K562 (cell line): Measurements from ENCODE around the gene ASB10. TPM values are rescaled to one million over a fixed set of nuclear protein-coding genes. Genes with fewer than 3 reads are reported as not detected.

Experiments
- ELF2 ChIP-seq: fragments of 250-450 bp; sonication (Bioruptor Pico); IDR thresholded peaks from 2 replicates; pipeline ENCODE4 v1.5.0; 2021; ENCODE audit warnings: mild to moderate bottlenecking
- KDM1A ChIP-seq, 2 experiments: fragments of 450-650 bp; IDR thresholded peaks; 2 replicates each; pipeline ENCODE4 v1.6.1; 2016; ENCODE audit warnings: mild to moderate bottlenecking in 2 of 2
- MBD2 ChIP-seq: sonication (generic); IDR thresholded peaks from 2 replicates; pipeline ENCODE4 v1.6.1; 2016; ENCODE audit warnings: low read depth, borderline replicate concordance
- MTA3 ChIP-seq: fragments of 450-650 bp; formaldehyde crosslinking; IDR thresholded peaks from 2 replicates; pipeline ENCODE4 v1.6.1; 2017; ENCODE audit warnings: mild to moderate bottlenecking, borderline replicate concordance
- TAF1 ChIP-seq: IDR thresholded peaks from 2 replicates; pipeline ENCODE4 v1.6.1; 2011; ENCODE audit warnings: mild to moderate bottlenecking, low read length, moderate library complexity; ENCODE audit not compliant: insufficient read depth, control insufficient read depth, severe bottlenecking; ENCODE audit errors: extremely low read depth
- TAF9B ChIP-seq: fragments of 450-650 bp; IDR thresholded peaks from 2 replicates; pipeline ENCODE4 v1.6.1; 2018; ENCODE audit warnings: mild to moderate bottlenecking; ENCODE audit not compliant: partially characterized antibody
- TOE1 ChIP-seq, 2 experiments: fragments of 450-650 bp in 1 of 2; sonication (generic) in 1 of 2; formaldehyde crosslinking in 1 of 2; IDR thresholded peaks; 2 replicates each; pipeline versions ENCODE4 v1.7.1 to v1.8.0; 2016 to 2022; ENCODE audit warnings: borderline replicate concordance in 2 of 2, mild to moderate bottlenecking in 2 of 2, antibody characterized with exemption in 1 of 2, inconsistent platforms in 1 of 2, low read depth in 1 of 2, missing genetic modification reagents in 1 of 2, moderate library complexity in 1 of 2
- ZBTB11 ChIP-seq, 3 experiments: fragments of 200-800 bp in 1 of 3; fragments of 250-450 bp in 1 of 3; fragments of 450-650 bp in 1 of 3; sonication (Bioruptor Pico) in 1 of 3; sonication (Bioruptor generic) in 1 of 3; formaldehyde crosslinking in 1 of 3; IDR thresholded peaks; 2 replicates each; pipeline versions ENCODE4 v1.6.1 to v1.8.0; 2016 to 2022; ENCODE audit warnings: mild to moderate bottlenecking in 2 of 3, missing genetic modification characterization in 2 of 3, missing compliant biosample characterization in 1 of 3, moderate library complexity in 1 of 3
- ZNF79 ChIP-seq: fragments of 250-450 bp; sonication (Bioruptor Pico); IDR thresholded peaks from 2 replicates; pipeline ENCODE4 v1.4.0; 2020; ENCODE audit warnings: low read depth, mild to moderate bottlenecking, moderate library complexity
- polyA plus RNA-seq, 8 experiments: library from polyadenylated mRNA; depleted of rRNA in 4 of 8; stranded (reverse) in 5 of 8; unstranded in 3 of 8; fragments of >200 nt; fragmentation: Nextera tagmentation in 2 of 8; fragmentation: Illumina TruSeq in 1 of 8; extraction: Ambion mirVana in 2 of 8; extraction: Trizol in 1 of 8; gene quantifications; 2 replicates each; pipeline versions ENCODE4 v1.2.1 to v1.2.3, GENCODE V29; 2011 to 2014; ENCODE audit warnings: inconsistent platforms in 1 of 8, missing spikeins in 1 of 8
- total RNA-seq, 7 experiments: library from RNA; depleted of rRNA in 6 of 7; stranded (reverse); fragments of >200 nt in 6 of 7; fragmentation: Illumina TruSeq in 2 of 7; extraction: Trizol in 2 of 7; gene quantifications; 2 replicates each; pipeline versions ENCODE4 v1.2.1 to v1.2.3, GENCODE V29; 2011 to 2021; ENCODE audit warnings: low replicate concordance in 1 of 7
- TF ChIP-seq, protein P1 (sequence below): fragments of 250-450 bp; sonication (Bioruptor Pico); IDR thresholded peaks from 2 replicates; pipeline ENCODE4 v1.5.0; 2021

Gene ASB10
- total and polyA plus RNA-seq, 9 of the 15 experiments (the other 6 are each of a cell fraction or from before 2014, with no cell fraction given), result not detected

DNA sequence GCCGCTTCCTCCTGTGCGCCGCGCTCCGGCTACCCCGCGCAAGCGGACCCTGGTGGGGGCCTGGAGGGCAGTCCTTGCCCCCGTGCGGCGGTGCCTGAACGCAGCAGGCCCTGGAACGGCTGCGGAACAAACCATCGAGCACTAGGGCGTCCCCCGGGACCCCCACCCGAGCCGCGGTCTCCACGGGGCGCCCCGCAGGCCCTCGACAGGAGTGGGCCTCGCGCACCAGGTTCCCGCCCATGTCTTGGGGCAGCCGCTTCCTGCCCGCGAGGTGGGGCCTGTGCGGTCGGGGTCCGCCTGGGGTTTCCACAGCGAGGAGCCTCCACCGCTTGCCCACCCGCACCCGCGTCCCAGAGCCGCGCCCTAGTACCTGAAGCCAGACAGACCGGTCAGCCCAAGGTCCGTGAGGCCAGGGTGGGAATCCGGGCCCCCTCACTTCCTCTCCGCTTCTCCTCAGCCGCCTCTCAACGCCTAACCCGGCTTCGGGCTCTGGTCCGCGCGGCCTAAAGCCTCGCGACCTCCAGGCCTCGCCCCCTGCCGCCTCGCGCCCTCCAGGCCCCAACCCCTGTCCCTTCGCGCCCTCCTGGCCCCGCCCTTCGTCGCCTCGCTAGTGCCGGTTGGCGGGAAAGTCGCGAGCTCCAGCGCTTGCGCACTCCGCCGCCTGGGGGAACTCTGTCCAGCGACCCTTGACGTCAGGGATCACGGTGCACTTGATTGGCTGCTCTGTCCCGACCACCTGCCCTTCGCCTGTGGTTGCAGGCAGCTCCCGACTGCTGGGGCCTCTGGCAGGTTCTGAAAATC, 12.6 kb downstream of the ASB10 start (continued):
- TF ChIP-seq TAF1, result no peak
- no peak for TF ChIP-seq TOE1 (IDR thresholded peaks at IDR 0.05; ENCODE audit: borderline replicate concordance)
- no peak for TF ChIP-seq TOE1 (CRISPR knock-in tag; IDR thresholded peaks at IDR 0.05; ENCODE audit: borderline replicate concordance, low read depth)
- TF ChIP-seq ZNF79 (CRISPR knock-in tag), result no peak
- TF ChIP-seq ZBTB11 (CRISPR knock-in tag; IDR thresholded peaks at IDR 0.05), result no peak
- no peak for TF ChIP-seq KDM1A (IDR thresholded peaks at IDR 0.05)
- no peak for TF ChIP-seq ELF2 (CRISPR knock-in tag)
- TF ChIP-seq, protein P1, sequence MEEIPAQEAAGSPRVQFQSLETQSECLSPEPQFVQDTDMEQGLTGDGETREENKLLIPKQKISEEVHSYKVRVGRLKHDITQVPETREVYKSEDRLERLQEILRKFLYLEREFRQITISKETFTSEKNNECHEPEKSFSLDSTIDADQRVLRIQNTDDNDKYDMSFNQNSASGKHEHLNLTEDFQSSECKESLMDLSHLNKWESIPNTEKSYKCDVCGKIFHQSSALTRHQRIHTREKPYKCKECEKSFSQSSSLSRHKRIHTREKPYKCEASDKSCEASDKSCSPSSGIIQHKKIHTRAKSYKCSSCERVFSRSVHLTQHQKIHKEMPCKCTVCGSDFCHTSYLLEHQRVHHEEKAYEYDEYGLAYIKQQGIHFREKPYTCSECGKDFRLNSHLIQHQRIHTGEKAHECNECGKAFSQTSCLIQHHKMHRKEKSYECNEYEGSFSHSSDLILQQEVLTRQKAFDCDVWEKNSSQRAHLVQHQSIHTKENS (CRISPR knock-in tag), result no peak
- TF ChIP-seq MBD2, result no peak
- no peak for TF ChIP-seq MTA3
- no peak for TF ChIP-seq TAF9B
- TF ChIP-seq, all 486 proteins: peak for 5
